K562 (cell line): ENCODE data around the gene OSBPL10. TPM values are rescaled to one million over a fixed set of nuclear protein-coding genes. Genes with fewer than 3 reads are reported as not detected.
A peak's percentile ranks its signal among the peaks of the same experiment; 100 is the strongest.

Experiments
- ATAC-seq: fragments of 200-7000 bp; cut with Tn5 transposase; 3 replicates; pipeline ENCODE4 v1.9.1; 2020; ENCODE audit warnings: moderate library complexity
- BruUV-seq: library from RNA; stranded (reverse); fragments of 400-500 nt; replicated peaks from 2 replicates; lab custom pipeline; 2021; lab: Mats Ljungman, UMichigan
- CTCF ChIA-PET: fragments of 300-600 bp; formaldehyde crosslinking; extraction: SDS; loops from one replicate; lab custom pipeline; 2021; ENCODE audit warnings: low intra/inter-chr PET ratio; lab: Yijun Ruan, JAX
- POLR2A ChIA-PET: fragments of 300-600, 350-650 bp; sonication (Branson Sonifier 250); formaldehyde crosslinking; extraction: SDS; loops from one replicate; lab custom pipeline; 2021; ENCODE audit warnings: antibody characterized with exemption, inconsistent platforms; lab: Yijun Ruan, JAX
- DNase-seq, 4 experiments: peaks; one replicate each; pipeline versions ENCODE4 v3.0.0 to v3.0.0-alpha.2; 2011 to 2018; ENCODE audit warnings: low spot score in 3 of 4, mixed read lengths in 3 of 4; ENCODE audit errors: extremely low read depth in 1 of 4
- FAIRE-seq: peaks from 2 replicates; lab custom pipeline; 2011; peaks lifted over from hg19 to GRCh38; lab: Jason Lieb, UNC
- H2AFZ ChIP-seq: 2 replicates; pipeline ENCODE4 v1.6.0; 2011; ENCODE audit warnings: low read depth, low read length, control low read depth, inconsistent platforms
- H3K27ac ChIP-seq: fragments of 200-600 bp; 3 replicates; pipeline ENCODE4 v1.8.0; 2011; ENCODE audit warnings: low read depth, mild to moderate bottlenecking, control low read depth, inconsistent platforms, low read length, moderate library complexity, mixed read lengths; ENCODE audit errors: extremely low read depth
- H3K27me3 ChIP-seq, 2 experiments: fragments of 300-600 bp in 1 of 2; 2 replicates in 1 of 2; 3 replicates in 1 of 2; pipeline versions ENCODE4 v1.6.0 to v1.8.0; 2011; ENCODE audit warnings: inconsistent platforms in 2 of 2, low read length in 2 of 2, mild to moderate bottlenecking in 1 of 2, mixed read lengths in 1 of 2, moderate library complexity in 1 of 2; ENCODE audit not compliant: control insufficient read depth in 2 of 2, insufficient read depth in 2 of 2
- H3K36me3 ChIP-seq: fragments of 300-600 bp; 3 replicates; pipeline ENCODE4 v1.8.0; 2011; ENCODE audit warnings: mild to moderate bottlenecking, low read length, inconsistent platforms; ENCODE audit not compliant: control insufficient read depth, insufficient read depth
- H3K4me1 ChIP-seq, 2 experiments: fragments of 200-600 bp in 1 of 2; replicated peaks in 1 of 2; 2 replicates in 1 of 2; 3 replicates in 1 of 2; pipeline versions ENCODE4 v1.5.1 to v1.8.0; 2011; ENCODE audit warnings: inconsistent platforms in 2 of 2, low read length in 2 of 2, mild to moderate bottlenecking in 1 of 2, mixed read lengths in 1 of 2, moderate library complexity in 1 of 2; ENCODE audit not compliant: control insufficient read depth in 2 of 2, insufficient read depth in 2 of 2
- H3K4me2 ChIP-seq: 2 replicates; pipeline ENCODE4 v1.6.1; 2011; ENCODE audit warnings: low read length, control low read depth, inconsistent platforms, mixed read lengths; ENCODE audit not compliant: insufficient read depth
- H3K4me3 ChIP-seq: fragments of 200-600 bp; sonication (generic), shearing (Covaris generic); 2 replicates; pipeline ENCODE4 v1.5.1; 2016; ENCODE audit warnings: control low read depth, inconsistent platforms
- H3K79me2 ChIP-seq: fragments of 200-600 bp; 3 replicates; pipeline ENCODE4 v1.8.0; 2011; ENCODE audit warnings: low read length, inconsistent platforms; ENCODE audit not compliant: control insufficient read depth, insufficient read depth
- H3K9ac ChIP-seq, 2 experiments: 2 replicates each; pipeline versions ENCODE4 v1.6.0 to v1.6.1; 2011; ENCODE audit warnings: low read depth in 2 of 2, low read length in 2 of 2, control low read depth in 1 of 2, inconsistent platforms in 1 of 2, mild to moderate bottlenecking in 1 of 2, mixed read lengths in 1 of 2; ENCODE audit not compliant: insufficient read depth in 1 of 2
- H3K9me1 ChIP-seq: one replicate; pipeline ENCODE4 v1.6.0; 2011; ENCODE audit warnings: inconsistent platforms, mild to moderate bottlenecking, low read length, moderate library complexity; ENCODE audit not compliant: control insufficient read depth, insufficient read depth
- H3K9me3 ChIP-seq: replicated peaks from 2 replicates; pipeline ENCODE4 v1.5.1; 2011; ENCODE audit warnings: low read depth, low read length, inconsistent platforms; ENCODE audit not compliant: control insufficient read depth, insufficient read depth
- H4K20me1 ChIP-seq: replicated peaks from 2 replicates; pipeline ENCODE4 v1.6.1; 2011; ENCODE audit warnings: low read length, inconsistent platforms, mixed read lengths; ENCODE audit not compliant: control insufficient read depth, insufficient read depth
- ATF4 ChIP-seq: fragments of 450-650 bp; formaldehyde crosslinking; IDR thresholded peaks from 2 replicates; pipeline ENCODE4 v1.4.0; 2022; ENCODE audit warnings: mild to moderate bottlenecking, moderate library complexity
- CBX8 ChIP-seq: fragments of 200-600 bp; sonication (generic); IDR thresholded peaks from 2 replicates; pipeline ENCODE4 v1.6.1; 2012; ENCODE audit warnings: borderline replicate concordance, mixed run types, low read depth, mild to moderate bottlenecking, moderate library complexity, mixed read lengths, low read length, control low read depth, inconsistent platforms; ENCODE audit not compliant: poor library complexity, severe bottlenecking; ENCODE audit errors: extremely low read depth
- HSF4 ChIP-seq: fragments of 250-450 bp; sonication (Bioruptor Pico); IDR thresholded peaks from 2 replicates; pipeline ENCODE4 v2.1.2; 2022; ENCODE audit warnings: mild to moderate bottlenecking, moderate library complexity, borderline replicate concordance
- MEF2A ChIP-seq: IDR thresholded peaks from 2 replicates; pipeline ENCODE4 v1.6.1; 2011; ENCODE audit warnings: low read depth, mild to moderate bottlenecking, low read length, moderate library complexity; ENCODE audit not compliant: control insufficient read depth
- NKRF ChIP-seq: fragments of 450-650 bp; IDR thresholded peaks from 2 replicates; pipeline ENCODE4 v1.6.1; 2016; ENCODE audit warnings: borderline replicate concordance
- POLR2A ChIP-seq: fragments of 450-650 bp; conservative IDR thresholded peaks from 2 replicates; pipeline ENCODE4 v1.6.1; 2016
- ZBTB7A ChIP-seq: IDR thresholded peaks from 2 replicates; pipeline ENCODE4 v1.6.1; 2011; ENCODE audit warnings: low read depth, mild to moderate bottlenecking, low read length, moderate library complexity, borderline replicate concordance; ENCODE audit not compliant: control insufficient read depth
- ZNF146 ChIP-seq: IDR thresholded peaks from one replicate; pipeline ENCODE4 v1.6.1; 2018; ENCODE audit warnings: missing compliant biosample characterization; ENCODE audit not compliant: unreplicated experiment
- ZNF165 ChIP-seq: fragments of 250-450 bp; sonication (Bioruptor Pico); IDR thresholded peaks from 2 replicates; pipeline ENCODE4 v1.4.0; 2020; ENCODE audit warnings: borderline replicate concordance
- ZNF785 ChIP-seq: fragments of 250-450 bp; sonication (Bioruptor Pico); IDR thresholded peaks from 2 replicates; pipeline ENCODE4 v1.4.0; 2020; ENCODE audit warnings: mild to moderate bottlenecking
- in situ Hi-C: fragments of 300-500 bp; cut with MboI; formaldehyde crosslinking; loops from 4 replicates; pipeline ENCODE4 v1.15.0; 2018; ENCODE audit warnings: inconsistent platforms, mixed read lengths
- intact Hi-C: fragments of 100-400 bp; cut with micrococcal nuclease; formaldehyde crosslinking; loops from 2 replicates; pipeline ENCODE4 v1.14.2; 2022
- polyA plus RNA-seq, 8 experiments: library from polyadenylated mRNA; depleted of rRNA in 4 of 8; stranded (reverse) in 5 of 8; unstranded in 3 of 8; fragments of >200 nt; fragmentation: Nextera tagmentation in 2 of 8; fragmentation: Illumina TruSeq in 1 of 8; extraction: Ambion mirVana in 2 of 8; extraction: Trizol in 1 of 8; gene quantifications; 2 replicates each; pipeline versions ENCODE4 v1.2.1 to v1.2.3, GENCODE V29; 2011 to 2014; ENCODE audit warnings: inconsistent platforms in 1 of 8, missing spikeins in 1 of 8
- total RNA-seq, 7 experiments: library from RNA; depleted of rRNA in 6 of 7; stranded (reverse); fragments of >200 nt in 6 of 7; fragmentation: Illumina TruSeq in 2 of 7; extraction: Trizol in 2 of 7; gene quantifications; 2 replicates each; pipeline versions ENCODE4 v1.2.1 to v1.2.3, GENCODE V29; 2011 to 2021; ENCODE audit warnings: low replicate concordance in 1 of 7

OSBPL10 gene
- total and polyA plus RNA-seq, 9 of the 15 experiments (the other 6 are each of a cell fraction or from before 2014, with no cell fraction given), result 0.03 to 0.19 (median 0.14) TPM; not detected in 2

- TF ChIP-seq POLR2A, result no peak
- no peak for TF ChIP-seq ATF4 (CRISPR knock-in tag)
- no peak for TF ChIP-seq ZBTB7A
- no peak for TF ChIP-seq CBX8
- no peak for TF ChIP-seq NKRF
These were observed 35.4 kb downstream of the OSBPL10 start (continued) for GRCh38 chr3:31945738-31946052.

- ChIA-PET POLR2A (no interaction called here), CTCF (no interaction called here)
- Histone ChIP-seq H3K79me2 (no peaks in the 10 kb centered on the region), H3K9me1 (no peaks in the 10 kb centered on the region), H3K4me1 (no peaks in the 10 kb centered on the region), H4K20me1 (no peaks in the 10 kb centered on the region), H3K4me3 (no peak overlapping the region), H3K27ac (no peak overlapping the region), H3K27me3 (peaks cover 0 to 9% of the 10 kb centered on the region in 2 experiments; a peak in 1 of 5 replicates), H2AFZ (no peak overlapping the region), H3K36me3 (no peaks in the 10 kb centered on the region), H3K9me3 (no peaks in the 10 kb centered on the region), H3K4me2 (no peak overlapping the region), H3K9ac (no peak overlapping the region)
- intact Hi-C loops (no loop called here), in situ Hi-C loops (no loop called here)
- TF ChIP-seq ZNF165 (CRISPR knock-in tag), result no peak
- TF ChIP-seq ZNF785 (CRISPR knock-in tag), result no peak
- peak; percentile 21 for TF ChIP-seq ZNF146
- TF ChIP-seq MEF2A, result no peak
- no peak for TF ChIP-seq HSF4 (CRISPR knock-in tag)
- DNase-seq (no peak), ATAC-seq (no peak), FAIRE-seq (no peak)
- no TSS peak for BruUV-seq
These were observed 38.0 kb downstream of the OSBPL10 start for GRCh38 chr3:31943041-31943440.
